Measurements from ENCODE around the gene LYRM1. TPM values are rescaled to one million over a fixed set of nuclear protein-coding genes. Genes with fewer than 3 reads are reported as not detected.

The LYRM1 gene
- total and polyA plus RNA-seq, 2 experiments from 2014 or later = 18.7 to 24.8 TPM

DNA sequence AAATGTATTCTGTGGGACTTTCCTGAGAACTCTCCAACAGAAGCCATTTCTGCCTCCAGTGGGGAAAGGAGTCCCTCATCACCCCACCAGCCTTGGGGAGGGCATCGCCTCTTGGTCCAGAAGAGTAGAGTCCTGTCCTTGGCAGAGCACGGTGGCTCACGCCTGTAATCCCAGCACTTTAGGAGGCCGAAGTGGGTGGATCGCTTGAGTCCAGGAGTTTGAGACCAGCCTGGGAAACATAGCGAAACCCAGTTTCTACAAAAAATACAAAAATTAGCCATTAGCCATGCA lies 41.0 kb downstream of the LYRM1 start:
- peaks cover 8% of the 10 kb centered on the region for H3K4me1 ChIP-seq (ENCODE audit: insufficient read depth)
- TF ChIP-seq EZH2 (IDR thresholded peaks at IDR 0.05; ENCODE audit: low read depth, unreplicated experiment) (no peak), ZNF114 (CRISPR knock-in tag; IDR thresholded peaks at IDR 0.05) (no peak), JUNB (IDR thresholded peaks at IDR 0.05; ENCODE audit: unreplicated experiment) (no peak), EZH2phosphoT487 (IDR thresholded peaks at IDR 0.05; ENCODE audit: unreplicated experiment) (no peak), CREB1 (CRISPR knock-in tag; IDR thresholded peaks at IDR 0.05; ENCODE audit: low read depth) (no peak), STAT1 (IDR thresholded peaks at IDR 0.05; ENCODE audit: unreplicated experiment) (no peak), POLR2AphosphoS5 (IDR thresholded peaks at IDR 0.05; ENCODE audit: low read depth) (no peak), ZNF331 (CRISPR knock-in tag; IDR thresholded peaks at IDR 0.05; ENCODE audit: low read depth) (no peak), NANOG (IDR thresholded peaks at IDR 0.05; ENCODE audit: borderline replicate concordance) (no peak)
- TF ChIP-seq, protein P1, sequence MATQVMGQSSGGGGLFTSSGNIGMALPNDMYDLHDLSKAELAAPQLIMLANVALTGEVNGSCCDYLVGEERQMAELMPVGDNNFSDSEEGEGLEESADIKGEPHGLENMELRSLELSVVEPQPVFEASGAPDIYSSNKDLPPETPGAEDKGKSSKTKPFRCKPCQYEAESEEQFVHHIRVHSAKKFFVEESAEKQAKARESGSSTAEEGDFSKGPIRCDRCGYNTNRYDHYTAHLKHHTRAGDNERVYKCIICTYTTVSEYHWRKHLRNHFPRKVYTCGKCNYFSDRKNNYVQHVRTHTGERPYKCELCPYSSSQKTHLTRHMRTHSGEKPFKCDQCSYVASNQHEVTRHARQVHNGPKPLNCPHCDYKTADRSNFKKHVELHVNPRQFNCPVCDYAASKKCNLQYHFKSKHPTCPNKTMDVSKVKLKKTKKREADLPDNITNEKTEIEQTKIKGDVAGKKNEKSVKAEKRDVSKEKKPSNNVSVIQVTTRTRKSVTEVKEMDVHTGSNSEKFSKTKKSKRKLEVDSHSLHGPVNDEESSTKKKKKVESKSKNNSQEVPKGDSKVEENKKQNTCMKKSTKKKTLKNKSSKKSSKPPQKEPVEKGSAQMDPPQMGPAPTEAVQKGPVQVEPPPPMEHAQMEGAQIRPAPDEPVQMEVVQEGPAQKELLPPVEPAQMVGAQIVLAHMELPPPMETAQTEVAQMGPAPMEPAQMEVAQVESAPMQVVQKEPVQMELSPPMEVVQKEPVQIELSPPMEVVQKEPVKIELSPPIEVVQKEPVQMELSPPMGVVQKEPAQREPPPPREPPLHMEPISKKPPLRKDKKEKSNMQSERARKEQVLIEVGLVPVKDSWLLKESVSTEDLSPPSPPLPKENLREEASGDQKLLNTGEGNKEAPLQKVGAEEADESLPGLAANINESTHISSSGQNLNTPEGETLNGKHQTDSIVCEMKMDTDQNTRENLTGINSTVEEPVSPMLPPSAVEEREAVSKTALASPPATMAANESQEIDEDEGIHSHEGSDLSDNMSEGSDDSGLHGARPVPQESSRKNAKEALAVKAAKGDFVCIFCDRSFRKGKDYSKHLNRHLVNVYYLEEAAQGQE (IDR thresholded peaks at IDR 0.05; ENCODE audit: unreplicated experiment) = no peak
- TF ChIP-seq, protein P2, sequence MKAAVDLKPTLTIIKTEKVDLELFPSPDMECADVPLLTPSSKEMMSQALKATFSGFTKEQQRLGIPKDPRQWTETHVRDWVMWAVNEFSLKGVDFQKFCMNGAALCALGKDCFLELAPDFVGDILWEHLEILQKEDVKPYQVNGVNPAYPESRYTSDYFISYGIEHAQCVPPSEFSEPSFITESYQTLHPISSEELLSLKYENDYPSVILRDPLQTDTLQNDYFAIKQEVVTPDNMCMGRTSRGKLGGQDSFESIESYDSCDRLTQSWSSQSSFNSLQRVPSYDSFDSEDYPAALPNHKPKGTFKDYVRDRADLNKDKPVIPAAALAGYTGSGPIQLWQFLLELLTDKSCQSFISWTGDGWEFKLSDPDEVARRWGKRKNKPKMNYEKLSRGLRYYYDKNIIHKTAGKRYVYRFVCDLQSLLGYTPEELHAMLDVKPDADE (IDR thresholded peaks at IDR 0.05) = no peak
- TF ChIP-seq, protein P3, sequence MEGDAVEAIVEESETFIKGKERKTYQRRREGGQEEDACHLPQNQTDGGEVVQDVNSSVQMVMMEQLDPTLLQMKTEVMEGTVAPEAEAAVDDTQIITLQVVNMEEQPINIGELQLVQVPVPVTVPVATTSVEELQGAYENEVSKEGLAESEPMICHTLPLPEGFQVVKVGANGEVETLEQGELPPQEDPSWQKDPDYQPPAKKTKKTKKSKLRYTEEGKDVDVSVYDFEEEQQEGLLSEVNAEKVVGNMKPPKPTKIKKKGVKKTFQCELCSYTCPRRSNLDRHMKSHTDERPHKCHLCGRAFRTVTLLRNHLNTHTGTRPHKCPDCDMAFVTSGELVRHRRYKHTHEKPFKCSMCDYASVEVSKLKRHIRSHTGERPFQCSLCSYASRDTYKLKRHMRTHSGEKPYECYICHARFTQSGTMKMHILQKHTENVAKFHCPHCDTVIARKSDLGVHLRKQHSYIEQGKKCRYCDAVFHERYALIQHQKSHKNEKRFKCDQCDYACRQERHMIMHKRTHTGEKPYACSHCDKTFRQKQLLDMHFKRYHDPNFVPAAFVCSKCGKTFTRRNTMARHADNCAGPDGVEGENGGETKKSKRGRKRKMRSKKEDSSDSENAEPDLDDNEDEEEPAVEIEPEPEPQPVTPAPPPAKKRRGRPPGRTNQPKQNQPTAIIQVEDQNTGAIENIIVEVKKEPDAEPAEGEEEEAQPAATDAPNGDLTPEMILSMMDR (conservative IDR thresholded peaks at IDR 0.05; ENCODE audit: low read depth in 2 of 2) = no peak
- TF ChIP-seq, protein P4, sequence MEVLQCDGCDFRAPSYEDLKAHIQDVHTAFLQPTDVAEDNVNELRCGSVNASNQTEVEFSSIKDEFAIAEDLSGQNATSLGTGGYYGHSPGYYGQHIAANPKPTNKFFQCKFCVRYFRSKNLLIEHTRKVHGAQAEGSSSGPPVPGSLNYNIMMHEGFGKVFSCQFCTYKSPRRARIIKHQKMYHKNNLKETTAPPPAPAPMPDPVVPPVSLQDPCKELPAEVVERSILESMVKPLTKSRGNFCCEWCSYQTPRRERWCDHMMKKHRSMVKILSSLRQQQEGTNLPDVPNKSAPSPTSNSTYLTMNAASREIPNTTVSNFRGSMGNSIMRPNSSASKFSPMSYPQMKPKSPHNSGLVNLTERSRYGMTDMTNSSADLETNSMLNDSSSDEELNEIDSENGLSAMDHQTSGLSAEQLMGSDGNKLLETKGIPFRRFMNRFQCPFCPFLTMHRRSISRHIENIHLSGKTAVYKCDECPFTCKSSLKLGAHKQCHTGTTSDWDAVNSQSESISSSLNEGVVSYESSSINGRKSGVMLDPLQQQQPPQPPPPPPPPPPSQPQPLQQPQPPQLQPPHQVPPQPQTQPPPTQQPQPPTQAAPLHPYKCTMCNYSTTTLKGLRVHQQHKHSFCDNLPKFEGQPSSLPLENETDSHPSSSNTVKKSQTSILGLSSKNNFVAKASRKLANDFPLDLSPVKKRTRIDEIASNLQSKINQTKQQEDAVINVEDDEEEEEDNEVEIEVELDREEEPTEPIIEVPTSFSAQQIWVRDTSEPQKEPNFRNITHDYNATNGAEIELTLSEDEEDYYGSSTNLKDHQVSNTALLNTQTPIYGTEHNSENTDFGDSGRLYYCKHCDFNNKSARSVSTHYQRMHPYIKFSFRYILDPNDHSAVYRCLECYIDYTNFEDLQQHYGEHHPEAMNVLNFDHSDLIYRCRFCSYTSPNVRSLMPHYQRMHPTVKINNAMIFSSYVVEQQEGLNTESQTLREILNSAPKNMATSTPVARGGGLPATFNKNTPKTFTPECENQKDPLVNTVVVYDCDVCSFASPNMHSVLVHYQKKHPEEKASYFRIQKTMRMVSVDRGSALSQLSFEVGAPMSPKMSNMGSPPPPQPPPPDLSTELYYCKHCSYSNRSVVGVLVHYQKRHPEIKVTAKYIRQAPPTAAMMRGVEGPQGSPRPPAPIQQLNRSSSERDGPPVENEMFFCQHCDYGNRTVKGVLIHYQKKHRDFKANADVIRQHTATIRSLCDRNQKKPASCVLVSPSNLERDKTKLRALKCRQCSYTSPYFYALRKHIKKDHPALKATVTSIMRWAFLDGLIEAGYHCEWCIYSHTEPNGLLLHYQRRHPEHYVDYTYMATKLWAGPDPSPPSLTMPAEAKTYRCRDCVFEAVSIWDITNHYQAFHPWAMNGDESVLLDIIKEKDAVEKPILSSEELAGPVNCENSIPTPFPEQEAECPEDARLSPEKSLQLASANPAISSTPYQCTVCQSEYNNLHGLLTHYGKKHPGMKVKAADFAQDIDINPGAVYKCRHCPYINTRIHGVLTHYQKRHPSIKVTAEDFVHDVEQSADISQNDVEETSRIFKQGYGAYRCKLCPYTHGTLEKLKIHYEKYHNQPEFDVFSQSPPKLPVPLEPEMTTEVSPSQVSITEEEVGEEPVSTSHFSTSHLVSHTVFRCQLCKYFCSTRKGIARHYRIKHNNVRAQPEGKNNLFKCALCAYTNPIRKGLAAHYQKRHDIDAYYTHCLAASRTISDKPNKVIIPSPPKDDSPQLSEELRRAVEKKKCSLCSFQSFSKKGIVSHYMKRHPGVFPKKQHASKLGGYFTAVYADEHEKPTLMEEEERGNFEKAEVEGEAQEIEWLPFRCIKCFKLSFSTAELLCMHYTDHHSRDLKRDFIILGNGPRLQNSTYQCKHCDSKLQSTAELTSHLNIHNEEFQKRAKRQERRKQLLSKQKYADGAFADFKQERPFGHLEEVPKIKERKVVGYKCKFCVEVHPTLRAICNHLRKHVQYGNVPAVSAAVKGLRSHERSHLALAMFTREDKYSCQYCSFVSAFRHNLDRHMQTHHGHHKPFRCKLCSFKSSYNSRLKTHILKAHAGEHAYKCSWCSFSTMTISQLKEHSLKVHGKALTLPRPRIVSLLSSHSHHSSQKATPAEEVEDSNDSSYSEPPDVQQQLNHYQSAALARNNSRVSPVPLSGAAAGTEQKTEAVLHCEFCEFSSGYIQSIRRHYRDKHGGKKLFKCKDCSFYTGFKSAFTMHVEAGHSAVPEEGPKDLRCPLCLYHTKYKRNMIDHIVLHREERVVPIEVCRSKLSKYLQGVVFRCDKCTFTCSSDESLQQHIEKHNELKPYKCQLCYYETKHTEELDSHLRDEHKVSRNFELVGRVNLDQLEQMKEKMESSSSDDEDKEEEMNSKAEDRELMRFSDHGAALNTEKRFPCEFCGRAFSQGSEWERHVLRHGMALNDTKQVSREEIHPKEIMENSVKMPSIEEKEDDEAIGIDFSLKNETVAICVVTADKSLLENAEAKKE (CRISPR knock-in tag; IDR thresholded peaks at IDR 0.05) = no peak
- no peaks in the 10 kb centered on the region for H3F3A ChIP-seq (replicated peaks; ENCODE audit: low read depth)
- ATAC-seq (no peak), DNase-seq (ENCODE audit: low spot score) (no peak)
- Mint-ChIP-seq H3K4me3 (no peak overlapping the region), H3K27ac (no peak overlapping the region), H3K27me3 (ENCODE audit: insufficient read depth, low read depth, poor library complexity) (no peaks in the 10 kb centered on the region), H3K9me3 (no peaks in the 10 kb centered on the region), H3K4me1 (peaks cover 9% of the 10 kb centered on the region; the same call in 2 of the 3 replicates), H3K36me3 (ENCODE audit: low read depth) (no peaks in the 10 kb centered on the region)
- H3K79me2 ChIP-seq (replicated peaks; ENCODE audit: insufficient read depth) = no peaks in the 10 kb centered on the region
- H3K36me3 ChIP-seq (ENCODE audit: insufficient read depth) = no peaks in the 10 kb centered on the region
- no peaks in the 10 kb centered on the region for H3K27me3 ChIP-seq (ENCODE audit: insufficient read depth)
- no peak overlapping the region for H2AFZ ChIP-seq
- H3K4me2 ChIP-seq = no peak overlapping the region
- no peaks in the 10 kb centered on the region for H4K20me1 ChIP-seq (replicated peaks; ENCODE audit: insufficient read depth)
- no peaks in the 10 kb centered on the region; the same call in 1 of the 2 replicates for H3K9me2 ChIP-seq (ENCODE audit: insufficient read depth)
- no peak overlapping the region for H3K4me3 ChIP-seq
- no peak overlapping the region for H3K27ac ChIP-seq (ENCODE audit: low read depth)
